Activated CD4-positive, alpha-beta T cell treated with anti-CD3 and anti-CD28 coated beads, Interleukin-2, amount 50 U/mL, for 24 hours (primary cell): ENCODE results near the gene CAMKMT.

ENCODE experiments used
- DNase-seq, 2 donors: peaks; one replicate each; pipeline ENCODE4 v3.0.0-alpha.2; 2020; ENCODE audit warnings: low read depth in 1 of 2, low spot score in 1 of 2

The CAMKMT gene

GRCh38 chr2:44819061-44819460, 457.3 kb downstream of the CAMKMT start:
- DNase-seq, result no peak

GRCh38 chr2:44821500-44821899, 459.8 kb downstream of the CAMKMT start:
- DNase-seq, result no peak

GRCh38 chr2:44822174-44822573, 460.4 kb downstream of the CAMKMT start:
- DNase-seq, result no peak
